Gastroesophageal sphincter (tissue), 3 donors: ENCODE measurements around the gene FAM53B.

Experiments used
- EP300 ChIP-seq: sonication (generic); formaldehyde crosslinking; IDR thresholded peaks from one replicate; pipeline ENCODE4 v1.6.1; 2017; ENCODE audit warnings: antibody characterized with exemption, mild to moderate bottlenecking
- POLR2A ChIP-seq, 2 donors: fragments of 450-650 bp; IDR thresholded peaks; one replicate each; pipeline ENCODE4 v1.6.1; 2017; ENCODE audit warnings: antibody characterized with exemption in 2 of 2, mild to moderate bottlenecking in 2 of 2, moderate library complexity in 1 of 2
- POLR2AphosphoS5 ChIP-seq: sonication (generic); formaldehyde crosslinking; IDR thresholded peaks from one replicate; pipeline ENCODE4 v1.6.1; 2017; ENCODE audit warnings: antibody characterized with exemption
- TF ChIP-seq, protein P1 (sequence below), 4 experiments: fragments of 200-600 bp in 2 of 4; fragments of 450-650 bp in 2 of 4; sonication (generic) in 1 of 4; IDR thresholded peaks; one replicate each; pipeline ENCODE4 v1.5.1; 2017 to 2019; ENCODE audit warnings: antibody characterized with exemption in 4 of 4, mild to moderate bottlenecking in 2 of 4, moderate library complexity in 2 of 4

DNA sequence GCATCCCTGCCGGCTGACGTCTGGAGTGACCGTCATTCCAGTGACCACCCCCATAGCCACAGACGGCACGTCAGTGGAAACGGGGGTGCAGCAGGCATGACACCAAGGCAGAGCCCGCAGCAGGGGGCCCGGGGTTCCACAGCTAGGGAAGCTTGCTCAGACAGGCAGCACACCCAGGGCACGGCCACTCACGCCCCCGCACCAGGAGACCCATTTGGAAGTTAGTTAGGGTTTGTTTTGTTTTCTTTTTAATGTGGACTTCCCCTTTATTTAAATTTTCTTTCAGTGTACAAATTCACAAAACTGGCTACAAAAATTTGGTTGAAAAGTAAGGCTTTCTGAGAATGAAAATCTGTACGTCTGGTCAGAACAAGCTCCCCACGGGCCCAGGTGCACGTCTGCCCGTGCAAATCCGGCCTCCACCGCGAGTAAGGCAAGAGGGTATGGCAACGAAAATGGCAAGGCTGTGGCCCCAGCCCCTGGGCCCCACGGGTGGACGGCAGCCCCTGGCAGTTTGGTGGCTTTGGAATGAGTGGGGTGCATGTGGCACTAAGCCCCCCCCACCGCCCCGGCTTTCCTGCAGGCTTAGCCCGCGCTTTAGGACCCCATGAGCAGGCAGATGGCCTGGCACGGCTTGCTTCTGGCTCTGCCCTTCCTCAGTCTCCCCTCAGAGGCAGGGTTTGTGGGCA, 124.2 kb downstream of the FAM53B start:
- no peak for TF ChIP-seq POLR2AphosphoS5
- TF ChIP-seq, protein P1, sequence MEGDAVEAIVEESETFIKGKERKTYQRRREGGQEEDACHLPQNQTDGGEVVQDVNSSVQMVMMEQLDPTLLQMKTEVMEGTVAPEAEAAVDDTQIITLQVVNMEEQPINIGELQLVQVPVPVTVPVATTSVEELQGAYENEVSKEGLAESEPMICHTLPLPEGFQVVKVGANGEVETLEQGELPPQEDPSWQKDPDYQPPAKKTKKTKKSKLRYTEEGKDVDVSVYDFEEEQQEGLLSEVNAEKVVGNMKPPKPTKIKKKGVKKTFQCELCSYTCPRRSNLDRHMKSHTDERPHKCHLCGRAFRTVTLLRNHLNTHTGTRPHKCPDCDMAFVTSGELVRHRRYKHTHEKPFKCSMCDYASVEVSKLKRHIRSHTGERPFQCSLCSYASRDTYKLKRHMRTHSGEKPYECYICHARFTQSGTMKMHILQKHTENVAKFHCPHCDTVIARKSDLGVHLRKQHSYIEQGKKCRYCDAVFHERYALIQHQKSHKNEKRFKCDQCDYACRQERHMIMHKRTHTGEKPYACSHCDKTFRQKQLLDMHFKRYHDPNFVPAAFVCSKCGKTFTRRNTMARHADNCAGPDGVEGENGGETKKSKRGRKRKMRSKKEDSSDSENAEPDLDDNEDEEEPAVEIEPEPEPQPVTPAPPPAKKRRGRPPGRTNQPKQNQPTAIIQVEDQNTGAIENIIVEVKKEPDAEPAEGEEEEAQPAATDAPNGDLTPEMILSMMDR (IDR thresholded peaks at IDR 0.05), result no peak
- TF ChIP-seq POLR2A (IDR thresholded peaks at IDR 0.05), result no peak
- TF ChIP-seq EP300, result no peak
